KOPT-K1 (cell line): ENCODE measurements around the gene MAP2K2.

Source experiments
- H3K27ac ChIP-seq: fragments of 200-600 bp; sonication (generic); 2 replicates; pipeline ENCODE4 v1.5.1; 2016; ENCODE audit warnings: antibody characterized with exemption, mild to moderate bottlenecking, low read depth, low read length; ENCODE audit not compliant: poor library complexity, severe bottlenecking
- H3K36me3 ChIP-seq: fragments of 200-600 bp; sonication (generic); 2 replicates; pipeline ENCODE4 v1.5.1; 2017; ENCODE audit warnings: antibody characterized with exemption, mild to moderate bottlenecking, low read length, moderate library complexity; ENCODE audit not compliant: insufficient read depth
- H3K9me3 ChIP-seq: fragments of 200-600 bp; sonication (generic); 2 replicates; pipeline ENCODE4 v1.5.1; 2017; ENCODE audit warnings: antibody characterized with exemption, low read length, mild to moderate bottlenecking; ENCODE audit not compliant: insufficient read depth, poor library complexity, severe bottlenecking

The MAP2K2 gene

DNA sequence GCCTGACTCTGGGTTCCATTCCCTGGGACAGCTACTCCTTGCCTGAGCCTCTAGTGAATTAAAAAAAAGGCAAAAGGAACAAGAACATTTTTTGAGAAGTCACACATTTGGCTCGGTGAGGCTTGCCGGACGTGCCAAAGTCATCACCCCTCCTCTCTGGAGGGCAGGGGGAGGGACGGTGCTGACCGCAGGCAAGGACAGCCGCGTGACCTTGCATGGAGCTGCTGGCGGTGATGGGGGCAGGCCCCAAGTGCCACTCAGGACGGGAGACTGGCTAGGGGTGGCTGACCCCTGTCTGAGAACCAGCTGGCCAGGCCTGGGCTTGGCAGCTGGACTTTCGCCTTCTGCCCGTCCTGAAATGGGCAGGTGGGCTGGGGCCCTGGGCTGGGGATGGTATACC lies 26.4 kb downstream of the MAP2K2 start:
- Histone ChIP-seq H3K36me3 (peaks cover 98% of the 10 kb centered on the region), H3K9me3 (no peaks in the 10 kb centered on the region), H3K27ac (no peak overlapping the region)

DNA sequence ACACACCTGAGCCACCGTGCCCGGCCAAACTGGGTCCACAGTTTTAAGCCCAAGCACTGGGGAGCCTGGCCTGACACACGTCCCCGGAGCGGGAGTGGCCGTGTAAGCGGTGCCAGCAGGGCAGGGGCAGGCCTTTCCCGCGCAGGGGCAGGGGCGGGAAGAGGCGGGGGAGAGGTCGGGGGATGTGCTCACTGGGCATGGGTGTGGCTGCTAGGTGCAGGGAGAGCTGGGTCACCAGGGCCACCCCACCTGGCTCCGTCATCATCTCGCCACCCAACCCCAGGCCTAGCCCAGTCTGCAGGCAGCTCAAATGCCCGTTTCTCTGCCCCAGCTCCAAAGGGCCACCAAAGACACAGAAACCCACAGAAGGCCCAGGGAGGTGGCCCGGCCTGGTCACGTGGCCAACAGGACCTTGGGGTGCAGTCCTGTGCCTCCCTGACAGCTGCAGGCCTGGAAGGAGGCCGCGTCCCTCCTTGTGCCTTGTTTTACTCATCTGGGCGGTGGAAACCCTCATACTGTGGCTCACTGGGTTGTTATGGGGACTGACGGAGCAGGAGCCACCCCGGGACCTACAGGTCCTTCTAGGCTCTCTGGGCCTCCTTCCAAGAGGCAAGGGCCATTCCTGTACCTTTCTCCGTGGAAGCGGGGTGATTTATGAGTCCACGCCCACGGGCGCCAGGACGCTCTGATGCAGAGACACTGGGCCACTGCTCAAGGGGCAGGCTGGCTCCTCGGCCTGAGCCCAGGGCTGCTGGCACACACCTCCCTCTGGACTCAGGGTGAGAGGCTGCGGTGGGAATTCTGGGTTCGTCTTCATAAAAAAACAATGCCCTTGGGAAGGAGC lies 27.7 kb downstream of the MAP2K2 start:
- Histone ChIP-seq H3K27ac (no peak overlapping the region), H3K36me3 (peaks cover 94% of the 10 kb centered on the region), H3K9me3 (no peaks in the 10 kb centered on the region)

DNA sequence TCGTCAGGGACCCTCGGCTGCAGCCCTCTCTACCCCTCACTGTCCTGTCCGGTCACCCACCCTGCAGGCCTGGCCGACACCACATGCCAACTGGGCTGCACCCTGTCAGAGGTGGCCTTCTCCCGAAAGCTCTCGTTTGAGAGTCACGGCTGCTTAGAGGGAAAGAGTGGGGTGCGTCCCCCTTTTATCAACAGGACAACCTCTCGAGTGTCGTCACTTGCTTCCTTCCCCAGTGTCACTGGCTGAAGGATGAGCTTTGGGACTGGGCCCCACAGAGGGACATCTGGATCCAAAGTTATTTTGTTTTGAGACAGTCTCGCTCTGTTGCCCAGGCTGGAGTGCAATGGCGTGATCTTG lies 28.5 kb downstream of the MAP2K2 start:
- Histone ChIP-seq H3K27ac (no peak overlapping the region), H3K36me3 (peaks cover 91% of the 10 kb centered on the region), H3K9me3 (no peaks in the 10 kb centered on the region)

DNA sequence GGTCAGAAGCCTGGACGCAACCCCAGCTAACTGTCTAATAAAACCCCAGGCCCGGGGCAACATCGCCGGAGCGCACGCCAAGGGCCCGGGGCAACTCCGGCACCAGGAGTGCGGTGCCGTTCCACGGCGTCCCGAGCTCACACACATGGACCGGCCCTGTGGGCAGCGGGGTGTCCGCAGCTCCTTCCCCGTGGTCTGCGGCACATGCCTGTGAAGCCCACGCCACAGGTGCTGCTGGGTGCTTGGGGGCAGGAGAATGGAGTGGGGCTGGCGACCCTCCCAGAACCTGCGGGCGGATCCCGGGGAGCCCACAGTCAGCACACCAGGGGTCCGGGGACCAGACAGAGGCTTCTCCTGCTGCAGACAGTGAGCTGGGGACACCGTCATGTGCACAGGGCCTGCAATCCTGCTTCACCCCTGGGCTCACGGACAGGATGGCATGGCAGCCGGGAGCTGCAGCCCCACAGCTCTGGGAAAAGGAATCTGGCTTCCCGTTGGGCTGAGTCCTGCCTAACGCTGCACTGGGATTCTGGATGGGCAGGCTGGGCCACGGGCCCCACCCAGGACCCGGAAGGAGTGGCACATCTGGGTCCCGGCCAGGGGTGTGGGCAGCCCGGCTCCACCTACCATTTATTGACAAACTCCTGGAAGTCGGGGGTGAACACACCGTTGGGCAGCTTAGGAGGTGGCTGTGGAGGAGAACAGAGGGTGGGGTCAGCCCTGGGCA lies 29.0 kb downstream of the MAP2K2 start:
- Histone ChIP-seq H3K36me3 (peaks cover 88% of the 10 kb centered on the region), H3K27ac (no peak overlapping the region)

DNA sequence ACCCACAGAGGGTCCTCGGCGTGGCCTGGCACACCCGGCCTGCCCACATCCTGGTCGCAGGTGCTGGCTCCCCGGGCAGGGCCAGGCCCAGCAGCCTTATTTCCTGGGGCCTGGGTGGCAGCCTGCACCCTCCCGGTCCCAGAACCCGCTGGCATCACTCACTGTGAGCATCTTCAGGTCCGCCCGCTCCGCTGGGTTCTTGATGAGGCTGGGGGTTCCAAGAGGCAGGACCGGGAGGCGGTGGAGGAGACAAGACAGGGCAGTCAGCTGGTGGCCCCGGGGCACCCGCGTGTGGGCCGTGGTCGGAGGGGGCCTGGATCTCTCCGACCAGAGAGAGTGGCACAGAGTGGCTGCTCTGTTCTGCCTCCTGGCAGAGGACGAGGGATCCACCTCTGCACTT lies 29.6 kb downstream of the MAP2K2 start:
- H3K36me3 ChIP-seq = peaks cover 82% of the 10 kb centered on the region
- no peak overlapping the region for H3K27ac ChIP-seq
- no peaks in the 10 kb centered on the region for H3K9me3 ChIP-seq

More for the DNA sequence above, 29.0 kb downstream of the MAP2K2 start:
- H3K9me3 ChIP-seq = no peaks in the 10 kb centered on the region

DNA sequence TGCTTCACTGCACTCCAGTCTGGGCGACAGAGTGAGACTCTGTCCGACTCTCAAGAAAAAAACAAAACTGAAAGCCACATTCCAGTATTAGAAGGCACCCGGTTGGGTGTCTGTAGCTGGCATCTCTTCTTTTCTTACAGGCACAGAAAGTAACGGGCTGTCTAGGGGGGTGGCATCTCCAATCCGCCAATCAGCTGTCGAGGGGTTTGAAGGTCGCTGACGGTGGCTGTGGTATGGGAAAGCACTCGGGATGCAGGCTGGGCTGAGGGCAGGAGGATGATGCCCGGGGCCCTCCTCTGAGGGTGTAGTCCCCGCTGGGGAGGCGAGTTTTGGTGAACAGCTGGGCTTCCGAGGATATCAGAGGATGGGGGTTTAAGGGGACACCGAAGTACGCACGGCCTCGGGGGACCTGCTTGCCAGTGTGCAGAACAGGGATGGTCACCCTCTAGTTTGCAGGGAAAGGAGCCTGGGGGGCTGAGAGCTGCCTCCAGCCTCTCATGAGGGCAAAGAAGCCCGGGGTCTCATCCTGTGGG lies 30.2 kb downstream of the MAP2K2 start:
- no peak overlapping the region for H3K27ac ChIP-seq

DNA sequence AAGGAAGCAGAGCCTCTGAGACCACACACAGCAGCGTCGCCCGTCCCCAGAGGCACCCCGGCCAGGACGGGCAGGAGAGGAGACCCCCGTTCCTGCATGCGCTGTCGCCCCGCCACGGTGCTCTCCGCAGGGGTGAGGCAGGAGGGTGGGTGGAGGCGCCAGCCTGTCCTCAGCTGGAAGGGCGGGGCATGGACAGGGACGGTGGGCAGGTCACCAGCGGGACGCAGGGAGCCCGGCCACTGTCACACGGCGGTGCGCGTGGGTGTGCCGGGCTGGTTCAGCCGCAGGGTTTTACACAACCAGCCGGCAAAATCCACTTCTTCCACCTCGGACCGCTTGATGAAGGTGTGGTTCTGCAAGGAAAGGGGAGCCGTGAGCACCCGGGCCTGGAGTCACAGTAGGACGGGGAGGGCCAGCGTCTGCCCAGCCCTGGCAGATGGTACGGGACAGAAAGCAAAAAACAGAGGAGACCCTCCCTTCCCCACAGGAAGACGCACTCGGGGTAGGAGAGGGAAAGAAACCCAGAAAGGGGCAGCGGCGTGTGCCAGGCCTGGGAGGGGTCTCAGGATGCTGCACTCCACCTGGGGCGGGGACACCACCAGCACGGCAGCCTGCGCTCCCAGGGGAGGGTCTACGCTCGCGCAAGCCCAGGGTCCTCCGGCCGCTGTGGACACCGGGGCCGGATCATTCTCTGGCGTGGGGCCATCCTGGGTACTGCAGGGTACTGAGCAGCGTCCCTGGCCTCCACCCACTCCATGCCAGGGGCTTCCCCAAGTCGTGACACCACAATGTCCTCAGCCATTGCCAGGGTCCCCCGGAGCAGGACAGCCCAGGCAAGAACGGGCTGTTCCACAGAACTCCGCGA lies 33.3 kb downstream of the MAP2K2 start:
- H3K36me3 ChIP-seq = peaks cover 46% of the 10 kb centered on the region; the same call in 1 of the 2 replicates
- peak overlapping the region; percentile 80 for H3K27ac ChIP-seq

More for the DNA sequence above, 30.2 kb downstream of the MAP2K2 start:
- H3K9me3 ChIP-seq = no peaks in the 10 kb centered on the region
- H3K36me3 ChIP-seq = peaks cover 76% of the 10 kb centered on the region

DNA sequence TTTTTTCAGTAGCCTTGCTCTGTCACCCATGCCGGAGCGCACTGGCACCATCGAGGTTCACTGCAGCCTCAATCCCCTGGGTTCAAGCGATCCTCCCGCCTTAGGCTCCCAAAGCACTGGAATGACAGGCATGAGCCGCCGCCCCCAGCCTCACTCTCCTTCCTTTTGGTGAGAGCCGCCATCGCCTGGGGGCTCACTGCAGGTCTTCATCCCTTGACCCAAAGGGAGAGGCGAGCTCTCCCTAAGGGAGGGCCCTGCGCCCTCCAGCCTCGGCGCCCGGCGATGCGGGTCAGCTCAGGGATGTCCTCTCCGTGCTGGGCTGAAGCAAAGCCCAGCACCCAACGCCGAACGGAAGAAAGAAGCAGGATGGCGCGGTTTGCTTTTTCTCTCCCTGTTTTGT lies 34.0 kb downstream of the MAP2K2 start:
- peaks cover 40% of the 10 kb centered on the region; the same call in 1 of the 2 replicates for H3K36me3 ChIP-seq
- peak overlapping the region; percentile 80 for H3K27ac ChIP-seq
- H3K9me3 ChIP-seq = no peaks in the 10 kb centered on the region

More for the DNA sequence above, 33.3 kb downstream of the MAP2K2 start:
- no peaks in the 10 kb centered on the region for H3K9me3 ChIP-seq

DNA sequence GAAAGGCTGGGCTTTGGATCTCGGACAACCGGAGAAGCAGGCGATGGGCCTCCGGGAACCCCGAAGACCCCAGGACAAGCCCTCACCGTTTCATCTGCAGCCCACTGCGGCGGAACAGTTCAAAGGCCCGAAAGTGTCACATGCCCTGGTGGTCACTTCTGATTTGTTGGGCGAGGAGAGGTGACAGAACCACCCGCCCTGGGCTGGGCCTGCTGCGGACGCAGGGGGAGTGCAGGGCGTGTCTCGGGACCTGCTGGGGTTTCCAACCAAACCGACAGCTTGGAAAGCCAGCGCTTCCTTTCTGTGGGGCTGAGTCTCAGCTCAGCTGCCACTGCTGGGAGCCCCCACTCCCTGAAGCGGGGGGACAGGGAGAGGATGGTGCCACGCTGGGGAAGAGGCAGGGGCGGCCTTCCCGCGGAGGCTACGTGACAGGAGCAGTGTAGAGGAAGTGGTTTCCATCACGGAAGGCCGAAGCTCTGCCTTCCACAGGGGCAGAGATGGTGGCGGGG lies 34.5 kb downstream of the MAP2K2 start:
- Histone ChIP-seq H3K9me3 (no peaks in the 10 kb centered on the region), H3K36me3 (peaks cover 36% of the 10 kb centered on the region; the same call in 1 of the 2 replicates), H3K27ac (peak overlapping the region; percentile 80)

DNA sequence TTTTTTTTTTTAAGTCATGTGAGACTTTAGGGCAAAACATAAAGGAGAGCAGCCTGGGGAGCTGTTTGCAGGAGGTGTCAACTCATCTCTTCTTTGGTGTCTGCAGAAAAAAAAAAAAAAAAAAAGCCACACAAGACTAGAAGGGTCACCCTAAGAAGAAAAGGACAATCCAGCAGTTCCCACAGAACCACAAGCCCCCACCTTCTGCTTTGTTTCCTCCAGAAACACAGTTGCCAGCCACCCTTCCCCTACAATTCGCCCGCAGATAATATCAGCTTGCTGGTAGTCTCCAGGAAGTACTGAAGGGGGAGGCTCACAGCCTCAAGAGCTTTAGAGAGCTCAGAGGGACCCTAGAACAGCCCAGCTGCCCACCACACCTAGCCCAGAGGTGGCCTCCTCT lies 34.9 kb downstream of the MAP2K2 start:
- Histone ChIP-seq H3K36me3 (peaks cover 31% of the 10 kb centered on the region; the same call in 1 of the 2 replicates), H3K27ac (peak overlapping the region; percentile 80), H3K9me3 (no peaks in the 10 kb centered on the region)

DNA sequence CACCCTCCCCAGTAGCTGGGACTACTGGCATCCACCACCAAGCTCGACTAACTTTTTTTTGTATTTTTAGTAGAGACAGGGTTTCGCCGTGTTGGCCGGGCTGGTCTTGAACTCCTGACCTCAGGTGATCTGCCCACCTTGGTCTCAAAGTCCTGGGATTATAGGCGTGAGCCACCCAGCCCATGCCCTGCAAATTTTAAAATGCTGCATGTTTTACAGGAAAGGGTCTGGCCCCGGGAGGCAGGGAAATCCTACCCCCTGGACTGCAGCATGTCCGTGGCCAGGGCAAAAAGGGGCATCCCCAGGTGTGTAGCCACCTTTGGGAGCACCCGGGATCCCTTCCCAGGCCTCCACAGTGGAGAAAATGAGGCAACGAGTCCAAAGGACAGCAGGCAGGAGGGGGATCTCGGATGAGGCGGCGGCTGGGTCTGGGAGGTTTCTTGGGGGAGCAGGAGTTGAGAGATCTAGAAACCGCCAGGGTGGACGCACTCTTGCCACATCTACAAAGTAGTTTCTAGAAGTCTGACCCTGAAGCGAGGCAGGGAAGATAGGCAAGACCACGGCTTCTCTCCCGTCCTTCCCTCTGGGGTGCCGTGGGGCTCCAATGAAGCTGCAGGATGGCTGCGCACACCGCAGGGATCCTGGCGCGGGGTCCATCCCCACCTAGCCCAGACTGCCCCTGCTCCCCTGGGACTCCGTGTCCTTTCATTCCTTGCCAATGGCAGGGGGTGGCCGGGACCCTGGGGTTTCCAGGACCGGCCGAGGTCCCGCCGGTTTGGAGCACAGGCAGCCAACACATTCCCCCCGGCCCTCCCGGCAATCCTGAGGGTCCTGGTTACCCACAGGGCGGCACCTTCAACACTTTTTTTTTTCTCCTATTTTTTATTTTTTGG lies 35.9 kb downstream of the MAP2K2 start:
- Histone ChIP-seq H3K27ac (peak overlapping the region; percentile 80), H3K9me3 (no peaks in the 10 kb centered on the region), H3K36me3 (peaks cover 21% of the 10 kb centered on the region; the same call in 1 of the 2 replicates)

DNA sequence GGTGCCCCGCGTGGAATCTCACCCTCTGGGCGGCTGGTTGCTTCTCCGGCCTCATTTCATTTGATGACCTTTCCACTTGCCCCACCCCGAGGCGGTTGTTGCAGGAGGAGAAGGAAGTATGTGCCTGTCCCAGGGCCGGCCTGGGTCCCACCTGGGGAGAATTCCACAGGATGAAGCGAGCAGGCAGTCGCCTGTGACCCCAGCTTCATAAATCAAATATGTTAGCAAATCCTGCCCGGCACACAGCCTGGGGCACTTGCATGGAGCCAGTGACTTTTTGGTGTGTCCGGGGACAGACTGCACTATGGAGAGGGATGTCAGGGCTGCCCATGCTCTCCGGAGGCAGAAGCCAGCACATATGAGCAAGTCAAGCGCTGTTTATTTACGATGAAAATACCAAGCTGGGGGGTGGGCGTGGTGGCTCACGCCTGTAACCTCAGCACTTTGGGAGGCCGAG lies 37.5 kb downstream of the MAP2K2 start:
- Histone ChIP-seq H3K36me3 (peaks cover 8% of the 10 kb centered on the region; the same call in 1 of the 2 replicates), H3K9me3 (no peaks in the 10 kb centered on the region), H3K27ac (no peak overlapping the region)

DNA sequence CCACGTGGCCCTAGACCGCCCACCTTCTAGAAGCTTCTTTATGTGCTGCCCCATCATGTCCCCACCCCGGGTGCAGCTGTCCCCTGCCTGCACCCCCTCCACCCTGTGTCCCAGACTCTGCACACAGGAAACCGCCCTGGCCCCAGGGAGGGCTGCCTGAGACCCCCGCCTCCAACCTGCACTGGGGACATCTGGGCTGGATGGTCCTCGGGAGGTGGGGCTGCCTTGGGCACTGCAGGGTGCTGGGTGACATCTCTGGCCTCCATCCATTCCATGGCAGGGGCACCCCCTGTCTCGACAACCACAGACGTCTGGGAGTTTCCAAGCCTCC lies 39.4 kb downstream of the MAP2K2 start:
- peak overlapping the region; percentile 62 for H3K27ac ChIP-seq

More for the DNA sequence above, 39.4 kb downstream of the MAP2K2 start:
- Histone ChIP-seq H3K9me3 (no peaks in the 10 kb centered on the region), H3K36me3 (no peaks in the 10 kb centered on the region)
